ENCODE measurements around the gene OR9A2. TPM values are rescaled to one million over a fixed set of nuclear protein-coding genes. Genes with fewer than 3 reads are reported as not detected.

The OR9A2 gene
- total RNA-seq, 1 experiment from 2014 or later = not detected

- no peak for TF ChIP-seq CTCF (IDR thresholded peaks at IDR 0.05)
- TF ChIP-seq USF1 (CRISPR knock-in tag; IDR thresholded peaks at IDR 0.05) = no peak
- no peak for TF ChIP-seq ETV6 (CRISPR knock-in tag; IDR thresholded peaks at IDR 0.05)
- TF ChIP-seq FOXJ3 (CRISPR knock-in tag; IDR thresholded peaks at IDR 0.05; ENCODE audit: borderline replicate concordance) = no peak
These were observed 9.9 kb downstream of the OR9A2 start (continued) for GRCh38 chr7:143016996-143017395.

- H3K36me3 Mint-ChIP-seq = no peaks in the 10 kb centered on the region
- H3K27me3 Mint-ChIP-seq (ENCODE audit: low read depth) = peaks cover 3% of the 10 kb centered on the region; the same call in 1 of the 2 replicates
- no peak for ATAC-seq
- H3K4me3 Mint-ChIP-seq = no peak overlapping the region
- TF ChIP-seq GRHL2 (CRISPR knock-in tag; IDR thresholded peaks at IDR 0.05; ENCODE audit: insufficient replicate concordance, severe bottlenecking) = no peak
- no peak for TF ChIP-seq NR3C1 (CRISPR knock-in tag; conservative IDR thresholded peaks at IDR 0.05; ENCODE audit: low read depth)
- TF ChIP-seq NFATC4 (CRISPR knock-in tag; IDR thresholded peaks at IDR 0.05) = no peak
- no peak for TF ChIP-seq SP1 (CRISPR knock-in tag; conservative IDR thresholded peaks at IDR 0.05)
- no peak for TF ChIP-seq TEAD1 (CRISPR knock-in tag; IDR thresholded peaks at IDR 0.05)
- H3K27ac Mint-ChIP-seq = no peak overlapping the region
- DNase-seq (ENCODE audit: low spot score) = no peak
- peaks cover 3% of the 10 kb centered on the region; the same call in 1 of the 2 replicates for H3K9me3 Mint-ChIP-seq
- CTCF ChIA-PET = interaction anchor here (1.6 to 18.8 kb wide), 3 partner anchors 13 to 199 kb away, joined by 4 to 346 read pairs (median 5); no protein-coding TSS in a partner anchor
- POLR2A ChIA-PET = no interaction called here
- no peaks in the 10 kb centered on the region for H3K4me1 Mint-ChIP-seq
These were observed 10.9 kb downstream of the OR9A2 start for GRCh38 chr7:143015926-143016490.

GRCh38 chr7:143015084-143015483 is 11.8 kb downstream of the OR9A2 start:
- Mint-ChIP-seq H3K9me3 (peaks cover 3% of the 10 kb centered on the region; the same call in 1 of the 2 replicates), H3K27me3 (ENCODE audit: low read depth) (peaks cover 3% of the 10 kb centered on the region; the same call in 1 of the 2 replicates), H3K27ac (no peak overlapping the region), H3K4me1 (no peaks in the 10 kb centered on the region), H3K36me3 (no peaks in the 10 kb centered on the region), H3K4me3 (no peak overlapping the region)
- DNase-seq (ENCODE audit: low spot score) = no peak
- CTCF ChIA-PET = interaction anchor here (0.6 to 18.8 kb wide), 2 partner anchors 200 to 292 kb away, joined by 3 to 346 read pairs; no protein-coding TSS in a partner anchor
- ATAC-seq = no peak
- POLR2A ChIA-PET = no interaction called here
- no peak for TF ChIP-seq ZMAT4 (CRISPR knock-in tag; IDR thresholded peaks at IDR 0.05)
- TF ChIP-seq ATF6 (CRISPR knock-in tag; IDR thresholded peaks at IDR 0.05) = no peak
- TF ChIP-seq ESRRA (CRISPR knock-in tag; IDR thresholded peaks at IDR 0.05; ENCODE audit: borderline replicate concordance) = no peak
- TF ChIP-seq STAT6 (CRISPR knock-in tag; conservative IDR thresholded peaks at IDR 0.05; ENCODE audit: low read depth) = no peak
- TF ChIP-seq ZNF317 (CRISPR knock-in tag; IDR thresholded peaks at IDR 0.05; ENCODE audit: borderline replicate concordance, low read depth) = no peak
- TF ChIP-seq USF2 (CRISPR knock-in tag; IDR thresholded peaks at IDR 0.05) = no peak
- TF ChIP-seq RORB (CRISPR knock-in tag; IDR thresholded peaks at IDR 0.05) = no peak
- TF ChIP-seq ZNF532 (CRISPR knock-in tag; IDR thresholded peaks at IDR 0.05; ENCODE audit: borderline replicate concordance) = no peak
